Posterior vena cava (tissue), 2 donors: ENCODE data around the gene PAPPA2. TPM values are rescaled to one million over a fixed set of nuclear protein-coding genes. Genes with fewer than 3 reads are reported as not detected.
"Not testable (repeated sequence)": the region's sequence is repeated elsewhere in the genome, so short reads cannot be mapped to it uniquely, and the experiment has no call there.

Experiments
- DNase-seq: peaks from one replicate; pipeline ENCODE4 v3.0.0-alpha.2; 2020; ENCODE audit warnings: low spot score
- intact Hi-C, 2 donors: fragments of 100-400 bp; cut with DNase I; formaldehyde crosslinking; loops; one replicate each; pipeline versions ENCODE4 v1.14.1 to v1.14.2; 2022 to 2023
- long read RNA-seq, 2 donors: library from polyadenylated mRNA; unstranded; transcript quantifications; one replicate each; pipeline ENCODE4 v2.0.0, GENCODE V29; 2020 to 2021
- total RNA-seq, 2 donors: library from RNA; stranded (reverse); fragmentation: NEBNext Ultra II Directional; extraction: Animal tissue kit (Norgen Biotek cat#: 25700); gene quantifications; one replicate each; pipeline ENCODE4 v1.2.1, GENCODE V29; 2021
- donor health status: DM: yes; HTN: yes; CAD: no.
- donor health status: DM: yes; HTN: yes; CAD: no.

PAPPA2 gene
- total RNA-seq = under 1 TPM; 0.38 to 0.97 TPM
- long read RNA-seq, donor 1 = 0 reads
- long read RNA-seq, donor 2 = 0 reads

GRCh38 chr1:176462674-176463378 is at the start of gene PAPPA2:
Gene PAPPA2 (plus strand): TSS chr1:176463175. CDS start chr1:176556323, 93,148 bp downstream.
- no peak for DNase-seq
- intact Hi-C loops = no loop called here

GRCh38 chr1:176416777-176417176 is 46.2 kb upstream of the PAPPA2 start:
- intact Hi-C loops = no loop called here
- DNase-seq = no peak

- DNase-seq, intact Hi-C loops: not testable (repeated sequence)
Observed at GRCh38 chr1:176419608-176420007, 43.4 kb upstream of the PAPPA2 start.

DNA sequence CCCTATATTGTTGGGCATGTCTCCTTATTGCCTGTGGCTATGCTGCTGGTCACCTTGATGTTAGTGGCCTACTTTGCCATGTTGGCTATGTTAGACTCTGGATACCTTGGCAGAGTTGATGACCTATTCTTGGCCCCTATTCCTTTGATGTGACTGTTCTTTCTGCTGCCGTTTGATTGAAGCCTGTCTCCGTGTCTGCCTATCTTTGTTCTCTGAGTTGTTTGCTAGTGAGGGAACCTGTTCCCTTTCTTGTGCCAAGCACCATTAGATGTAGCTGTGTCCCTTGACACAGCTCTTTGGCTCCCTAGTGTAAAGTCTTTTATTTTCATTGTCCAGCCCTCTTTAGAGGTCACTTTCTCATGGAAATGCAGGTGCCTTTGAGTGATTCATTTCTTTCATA is 28.7 kb upstream of the PAPPA2 start:
- intact Hi-C loops = no loop called here
- DNase-seq = no peak

DNA sequence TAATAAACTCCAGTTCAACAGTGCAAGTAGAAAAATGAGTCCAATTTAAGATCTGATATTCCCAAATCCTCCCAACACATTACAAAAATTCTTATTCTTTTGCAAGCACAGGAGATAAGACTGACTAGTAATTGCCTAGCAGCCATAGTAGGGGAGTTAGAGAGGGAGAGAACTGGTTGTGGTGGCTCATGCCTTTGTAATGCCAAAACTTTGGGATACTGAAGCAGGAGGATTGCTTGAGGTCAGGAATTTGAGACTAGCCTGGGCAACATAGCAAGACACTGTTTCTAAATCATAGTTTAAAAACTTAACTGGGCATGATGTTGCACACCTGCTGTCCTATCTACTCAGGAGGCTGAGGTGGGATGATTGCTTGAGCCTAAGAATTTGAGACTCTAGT is 26.7 kb upstream of the PAPPA2 start:
- no peak for DNase-seq
- intact Hi-C loops = no loop called here

GRCh38 chr1:176440176-176440575 is 22.8 kb upstream of the PAPPA2 start:
- no peak for DNase-seq
- intact Hi-C loops = no loop called here

GRCh38 chr1:176444286-176444685 is 18.7 kb upstream of the PAPPA2 start:
- intact Hi-C loops = no loop called here
- no peak for DNase-seq

- DNase-seq = no peak
Observed at GRCh38 chr1:176445402-176445801, 17.6 kb upstream of the PAPPA2 start.

DNA sequence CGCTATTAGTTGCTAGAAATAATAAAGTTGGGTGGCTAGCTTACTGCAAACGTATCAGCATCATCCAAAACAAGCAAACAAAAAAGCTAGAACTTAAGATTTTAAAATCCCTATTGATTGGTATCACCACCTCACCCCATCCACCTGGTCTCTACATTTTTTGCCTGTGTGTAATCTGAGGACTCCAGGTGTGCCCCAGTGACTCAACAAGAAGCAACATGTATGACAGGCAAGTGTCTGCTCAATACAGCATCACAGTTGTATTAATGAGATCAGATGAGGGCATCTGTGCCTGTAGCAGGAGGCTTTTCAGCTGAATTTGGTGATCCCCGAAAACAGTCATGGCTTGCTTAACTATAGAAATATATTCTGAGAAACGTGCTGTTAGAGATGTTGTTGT is 14.6 kb upstream of the PAPPA2 start:
- no peak for DNase-seq
- intact Hi-C loops = loop anchor here in 1 of 2 donors (2.0 kb wide), 1 partner anchor 76 kb away; no protein-coding TSS in a partner anchor

More at GRCh38 chr1:176445402-176445801, 17.6 kb upstream of the PAPPA2 start:
- intact Hi-C loops = no loop called here

DNA sequence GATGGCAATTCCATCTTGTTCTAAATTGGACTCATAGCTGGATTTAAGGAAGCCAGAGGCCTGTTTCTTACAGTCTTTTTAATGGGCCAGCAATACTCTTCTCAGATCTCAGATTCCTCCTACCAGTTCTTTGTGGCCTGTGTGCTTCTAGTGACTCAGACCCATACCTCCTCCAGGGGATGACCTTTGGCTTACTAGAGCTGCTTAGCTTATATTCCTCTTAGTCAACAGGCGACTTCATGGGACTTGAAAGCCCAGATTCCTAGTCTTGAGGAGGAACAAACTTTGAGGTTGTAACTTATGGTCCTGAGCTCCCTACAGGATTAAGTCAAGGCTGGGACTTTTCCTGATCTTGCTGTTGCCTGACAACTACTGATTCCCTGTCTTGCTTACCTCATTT is 12.4 kb upstream of the PAPPA2 start:
- no peak for DNase-seq
- intact Hi-C loops = no loop called here

DNA sequence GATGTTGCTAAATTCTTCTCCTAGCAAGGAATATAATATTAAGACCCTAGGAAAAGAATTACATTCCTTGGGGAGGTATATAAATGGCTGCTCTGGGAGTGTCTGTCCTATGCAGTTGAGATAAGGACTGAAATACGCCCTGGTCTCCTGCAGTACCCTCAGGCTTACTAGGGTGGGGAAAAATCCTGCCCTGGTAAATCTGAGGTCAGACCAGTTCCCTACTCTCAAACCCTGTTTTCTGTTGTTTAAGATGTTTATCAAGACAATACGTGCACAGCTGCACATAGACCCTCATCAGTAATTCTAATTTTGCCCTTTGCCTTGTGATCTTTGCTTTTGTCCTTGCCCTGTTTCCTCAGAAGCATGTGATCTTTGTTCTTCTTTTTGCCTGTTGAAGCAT is 11.2 kb upstream of the PAPPA2 start:
- DNase-seq, intact Hi-C loops: not testable (repeated sequence)

- intact Hi-C loops = no loop called here
- no peak for DNase-seq
Observed at GRCh38 chr1:176456795-176457194, 6.2 kb upstream of the PAPPA2 start.

DNA sequence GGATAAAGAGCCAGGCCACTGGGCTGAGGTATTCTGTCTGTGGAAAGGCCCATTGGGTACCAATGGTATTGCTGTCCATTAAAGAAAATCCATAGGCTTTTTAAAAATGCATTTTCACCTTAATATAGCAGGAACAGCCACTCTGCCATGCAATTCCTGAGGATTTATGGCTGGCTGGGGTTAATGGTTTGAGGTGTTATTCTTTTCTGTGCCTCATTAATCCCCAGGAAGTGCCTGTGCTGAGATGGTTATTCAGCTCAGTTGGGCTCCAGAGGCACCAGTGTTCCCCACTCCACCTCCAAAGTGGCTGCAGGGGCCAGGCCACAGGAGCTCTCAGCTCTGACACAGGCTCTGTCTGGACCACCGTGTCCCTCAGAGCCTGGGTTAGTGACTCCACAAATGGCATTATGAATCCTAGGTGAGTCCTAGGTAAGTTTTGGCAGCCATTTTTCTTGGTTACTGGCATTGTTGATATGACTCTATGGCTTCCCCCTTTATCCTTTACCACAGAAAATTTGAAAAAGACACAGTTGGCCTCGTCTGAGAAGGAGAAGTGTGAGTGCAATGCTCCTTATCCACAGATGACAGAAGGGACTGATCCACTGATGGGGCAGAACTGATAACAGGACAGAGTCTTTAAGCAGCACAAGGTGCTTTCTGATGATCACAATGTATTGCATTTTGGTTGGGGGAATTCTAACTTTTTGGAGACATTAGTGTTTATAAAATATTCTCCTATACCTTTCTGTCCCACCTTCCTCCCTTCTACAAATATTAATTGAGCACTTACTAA is 2.2 kb upstream of the PAPPA2 start:
- intact Hi-C loops = no loop called here
- DNase-seq = no peak

GRCh38 chr1:176461576-176461975 is 1.4 kb upstream of the PAPPA2 start:
- intact Hi-C loops = no loop called here
- no peak for DNase-seq

DNA sequence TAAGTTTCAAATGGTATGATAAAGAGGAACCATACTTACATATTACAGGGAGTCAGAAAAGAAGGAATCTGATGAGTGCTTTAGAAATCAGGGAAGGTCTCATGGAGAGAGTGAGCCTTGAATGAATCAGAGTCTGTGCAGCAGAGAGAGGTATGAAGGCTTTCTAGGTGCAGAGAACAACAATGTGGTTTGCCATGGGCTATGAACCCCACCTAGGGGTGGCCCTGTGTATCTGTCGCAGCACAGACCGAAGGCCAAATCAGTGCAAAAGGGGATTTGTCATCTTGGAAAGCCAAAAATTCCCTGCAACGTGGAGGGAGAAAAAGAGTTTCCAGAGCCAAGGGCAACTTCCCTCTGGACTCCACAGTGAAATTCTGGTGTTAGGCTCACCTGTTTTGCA is 3.5 kb downstream of the PAPPA2 start:
- no peak for DNase-seq
- intact Hi-C loops = no loop called here

DNA sequence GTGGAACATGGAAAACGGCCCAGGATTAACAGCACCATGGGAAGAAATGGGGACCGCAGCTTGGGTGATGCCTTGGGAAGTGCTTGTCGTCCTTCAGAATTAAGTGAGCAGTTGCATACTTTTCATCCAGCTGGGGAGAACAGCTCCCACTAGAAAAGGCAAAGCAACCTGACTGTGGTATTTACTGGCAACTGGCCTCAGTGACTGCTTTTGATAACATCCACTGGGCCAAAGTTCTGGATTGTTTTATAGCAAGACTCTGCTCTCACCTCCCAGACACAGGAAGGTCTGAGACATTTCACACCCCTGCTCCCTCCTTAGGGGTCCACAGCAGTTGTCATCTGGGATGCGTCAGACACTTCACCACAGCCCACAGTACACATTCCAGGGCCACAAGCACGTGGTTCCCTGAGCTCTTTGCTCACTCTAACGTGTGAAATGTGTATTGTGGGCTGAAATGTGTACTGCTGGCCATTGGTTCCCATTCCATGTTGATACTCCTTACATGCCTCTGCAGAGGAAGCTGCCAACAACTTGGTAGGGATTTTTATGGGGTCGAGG is 6.6 kb downstream of the PAPPA2 start:
- intact Hi-C loops = no loop called here
- DNase-seq = no peak

- intact Hi-C loops = no loop called here
Observed at GRCh38 chr1:176471338-176472121, 8.6 kb downstream of the PAPPA2 start.

GRCh38 chr1:176479971-176480370 is 17.0 kb downstream of the PAPPA2 start:
- intact Hi-C loops = no loop called here
- no peak for DNase-seq

More at GRCh38 chr1:176471338-176472121, 8.6 kb downstream of the PAPPA2 start:
- no peak for DNase-seq

- no peak for DNase-seq
- intact Hi-C loops = no loop called here
Observed at GRCh38 chr1:176480750-176481149, 17.8 kb downstream of the PAPPA2 start.

GRCh38 chr1:176485083-176485482 is 22.1 kb downstream of the PAPPA2 start:
- intact Hi-C loops = no loop called here
- DNase-seq = no peak
